ENCODE data around the gene SLC22A9. TPM values are rescaled to one million over a fixed set of nuclear protein-coding genes. Genes with fewer than 3 reads are reported as not detected.

SLC22A9 gene
- total RNA-seq, 4 donors from 2014 or later: not detected

DNA sequence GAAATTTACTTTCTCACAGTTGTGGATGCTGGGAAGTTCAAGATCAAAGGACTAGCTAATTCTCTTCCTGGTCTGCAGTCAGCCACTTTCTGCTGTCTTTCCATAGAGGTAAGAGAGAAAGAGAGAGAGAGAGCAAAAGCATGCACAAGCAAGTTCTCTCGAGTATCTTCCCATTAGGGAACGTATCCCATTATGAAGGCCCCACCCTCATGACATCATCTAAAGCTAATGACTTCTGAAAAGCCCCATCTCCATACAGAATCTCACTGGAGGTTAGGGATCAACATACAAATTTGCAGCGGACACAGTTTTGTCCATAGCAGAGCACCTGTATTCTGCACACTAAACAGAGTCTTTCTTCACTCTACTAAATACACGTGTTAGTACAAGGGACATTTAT lies 17.4 kb upstream of the SLC22A9 start:
- Histone ChIP-seq H3K27ac (no peak overlapping the region), H3K36me3 (no peaks in the 10 kb centered on the region), H3K4me1 (no peaks in the 10 kb centered on the region), H3K27me3 (no peaks in the 10 kb centered on the region), H3K9me3 (no peaks in the 10 kb centered on the region), H3K4me3 (no peak overlapping the region)
- no peak for TF ChIP-seq POLR2A (IDR thresholded peaks at IDR 0.05)
- no peak for TF ChIP-seq POLR2AphosphoS5 (IDR thresholded peaks at IDR 0.05)
- no peak for TF ChIP-seq EP300 (IDR thresholded peaks at IDR 0.05; ENCODE audit: low read depth)
- TF ChIP-seq, protein P1, sequence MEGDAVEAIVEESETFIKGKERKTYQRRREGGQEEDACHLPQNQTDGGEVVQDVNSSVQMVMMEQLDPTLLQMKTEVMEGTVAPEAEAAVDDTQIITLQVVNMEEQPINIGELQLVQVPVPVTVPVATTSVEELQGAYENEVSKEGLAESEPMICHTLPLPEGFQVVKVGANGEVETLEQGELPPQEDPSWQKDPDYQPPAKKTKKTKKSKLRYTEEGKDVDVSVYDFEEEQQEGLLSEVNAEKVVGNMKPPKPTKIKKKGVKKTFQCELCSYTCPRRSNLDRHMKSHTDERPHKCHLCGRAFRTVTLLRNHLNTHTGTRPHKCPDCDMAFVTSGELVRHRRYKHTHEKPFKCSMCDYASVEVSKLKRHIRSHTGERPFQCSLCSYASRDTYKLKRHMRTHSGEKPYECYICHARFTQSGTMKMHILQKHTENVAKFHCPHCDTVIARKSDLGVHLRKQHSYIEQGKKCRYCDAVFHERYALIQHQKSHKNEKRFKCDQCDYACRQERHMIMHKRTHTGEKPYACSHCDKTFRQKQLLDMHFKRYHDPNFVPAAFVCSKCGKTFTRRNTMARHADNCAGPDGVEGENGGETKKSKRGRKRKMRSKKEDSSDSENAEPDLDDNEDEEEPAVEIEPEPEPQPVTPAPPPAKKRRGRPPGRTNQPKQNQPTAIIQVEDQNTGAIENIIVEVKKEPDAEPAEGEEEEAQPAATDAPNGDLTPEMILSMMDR (IDR thresholded peaks at IDR 0.05): no peak
- no peak for DNase-seq
- intact Hi-C loops (cut with DNase I; ENCODE audit: low total_unique reads) (no loop called here), in situ Hi-C loops (cut with MboI; ENCODE audit: low pct_ligation_motif_present in 1 of 4, low pct_unique_long_range_greater_than_20kb in 1 of 4, low sequenced_read_pairs in 3 of 4) (no loop called here)
- WGBS, 2 donors (ENCODE audit: low coverage in 1 of 2): 73 to 75% methylated on average over 3 to 4 of the region's 4 CpGs

GRCh38 chr11:63362196-63362793 lies 7.3 kb upstream of the SLC22A9 start:
- TF ChIP-seq EP300 (IDR thresholded peaks at IDR 0.05; ENCODE audit: low read depth): no peak
- intact Hi-C loops (cut with DNase I; ENCODE audit: low total_unique reads): no loop called here

GRCh38 chr11:63369971-63370588 lies 495 bp downstream of the SLC22A9 start:
- 89 to 93% methylated on average over 3 to 7 of the region's 7 CpGs for WGBS, 2 donors (ENCODE audit: low coverage in 1 of 2)
- intact Hi-C loops (cut with DNase I; ENCODE audit: low total_unique reads) (no loop called here), in situ Hi-C loops (cut with MboI; ENCODE audit: low pct_ligation_motif_present in 1 of 4, low pct_unique_long_range_greater_than_20kb in 1 of 4, low sequenced_read_pairs in 3 of 4) (no loop called here)
- no peaks in the 10 kb centered on the region for H3K4me1 ChIP-seq
- H3K27ac ChIP-seq: no peak overlapping the region
- TF ChIP-seq EP300 (IDR thresholded peaks at IDR 0.05; ENCODE audit: low read depth): no peak
- no peak for TF ChIP-seq POLR2A (IDR thresholded peaks at IDR 0.05)
- no peak for TF ChIP-seq POLR2AphosphoS5 (IDR thresholded peaks at IDR 0.05)
- TF ChIP-seq, protein P1 (IDR thresholded peaks at IDR 0.05): no peak
- no peaks in the 10 kb centered on the region for H3K36me3 ChIP-seq
- H3K27me3 ChIP-seq: no peaks in the 10 kb centered on the region
- no peaks in the 10 kb centered on the region for H3K9me3 ChIP-seq
- DNase-seq: no peak
- H3K4me3 ChIP-seq: no peak overlapping the region

More at GRCh38 chr11:63362196-63362793, 7.3 kb upstream of the SLC22A9 start:
- in situ Hi-C loops (cut with MboI; ENCODE audit: low pct_ligation_motif_present in 1 of 4, low pct_unique_long_range_greater_than_20kb in 1 of 4, low sequenced_read_pairs in 3 of 4): no loop called here
- DNase-seq: no peak
- Histone ChIP-seq H3K4me1 (no peaks in the 10 kb centered on the region), H3K36me3 (no peaks in the 10 kb centered on the region), H3K27me3 (peaks cover 10% of the 10 kb centered on the region), H3K9me3 (no peaks in the 10 kb centered on the region), H3K4me3 (no peak overlapping the region), H3K27ac (no peak overlapping the region)
- 40 to 48% methylated on average over 1 of the region's 1 CpG for WGBS, 2 donors (ENCODE audit: low coverage in 1 of 2)

- WGBS, 2 donors (ENCODE audit: low coverage in 1 of 2): 67 to 80% methylated on average over 1 to 2 of the region's 2 CpGs
- no peak for DNase-seq
- H3K36me3 ChIP-seq: no peaks in the 10 kb centered on the region
- no peak overlapping the region for H3K4me3 ChIP-seq
- no peaks in the 10 kb centered on the region for H3K27me3 ChIP-seq
- no peak overlapping the region for H3K27ac ChIP-seq
- intact Hi-C loops (cut with DNase I; ENCODE audit: low total_unique reads): no loop called here
- no peaks in the 10 kb centered on the region for H3K4me1 ChIP-seq
- H3K9me3 ChIP-seq: no peaks in the 10 kb centered on the region
- TF ChIP-seq, protein P1 (IDR thresholded peaks at IDR 0.05): no peak
- TF ChIP-seq POLR2A (IDR thresholded peaks at IDR 0.05) (no peak), POLR2AphosphoS5 (IDR thresholded peaks at IDR 0.05) (no peak), EP300 (IDR thresholded peaks at IDR 0.05; ENCODE audit: low read depth) (no peak)
- in situ Hi-C loops (cut with MboI; ENCODE audit: low pct_ligation_motif_present in 1 of 4, low pct_unique_long_range_greater_than_20kb in 1 of 4, low sequenced_read_pairs in 3 of 4): no loop called here
Measured at GRCh38 chr11:63371396-63371795, 1.8 kb downstream of the SLC22A9 start.
